Testis (tissue), 2 donors: ENCODE data around the gene AHCYL2.

ENCODE experiments used
- POLR2A ChIP-seq: fragments of 450-650 bp; IDR thresholded peaks from one replicate; pipeline ENCODE4 v1.6.1; 2017; ENCODE audit warnings: antibody characterized with exemption, mild to moderate bottlenecking, moderate library complexity
- TF ChIP-seq, protein P1 (sequence below), 3 experiments: fragments of 450-650 bp in 2 of 3; fragments of 200-600 bp in 1 of 3; sonication (generic) in 1 of 3; IDR thresholded peaks; one replicate each; pipeline ENCODE4 v1.5.1; 2016 to 2019; ENCODE audit warnings: antibody characterized with exemption in 3 of 3, mild to moderate bottlenecking in 2 of 3, moderate library complexity in 1 of 3

DNA sequence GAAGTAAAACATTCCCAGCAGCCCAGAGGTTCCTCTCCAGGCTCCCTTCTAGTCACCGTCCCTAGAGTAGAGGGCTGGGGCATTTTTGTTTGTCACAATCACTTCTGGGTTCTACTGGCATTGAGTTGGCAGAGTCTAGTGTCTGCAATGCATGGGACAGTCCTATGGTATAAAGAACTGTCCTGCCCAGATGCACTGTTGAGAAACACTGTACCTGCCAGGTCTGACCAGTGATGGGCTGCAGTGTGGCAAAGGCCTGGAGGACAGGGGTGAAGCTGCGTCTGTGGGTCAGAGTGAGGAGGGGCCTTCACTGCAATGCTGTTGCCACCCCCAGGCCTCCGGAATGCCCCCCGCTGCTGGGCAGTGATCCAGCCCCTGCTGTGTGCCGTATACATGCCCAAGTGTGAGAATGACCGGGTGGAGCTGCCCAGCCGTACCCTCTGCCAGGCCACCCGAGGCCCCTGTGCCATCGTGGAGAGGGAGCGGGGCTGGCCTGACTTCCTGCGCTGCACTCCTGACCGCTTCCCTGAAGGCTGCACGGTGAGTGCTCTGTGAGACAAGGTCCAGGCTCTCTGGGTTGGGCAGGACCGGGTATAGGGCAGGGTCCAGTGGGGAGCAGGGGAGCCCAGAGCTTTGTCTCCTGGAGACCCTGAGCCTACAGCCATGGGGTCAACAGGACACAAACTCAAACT lies 21.6 kb upstream of the AHCYL2 start:
- TF ChIP-seq, protein P1, sequence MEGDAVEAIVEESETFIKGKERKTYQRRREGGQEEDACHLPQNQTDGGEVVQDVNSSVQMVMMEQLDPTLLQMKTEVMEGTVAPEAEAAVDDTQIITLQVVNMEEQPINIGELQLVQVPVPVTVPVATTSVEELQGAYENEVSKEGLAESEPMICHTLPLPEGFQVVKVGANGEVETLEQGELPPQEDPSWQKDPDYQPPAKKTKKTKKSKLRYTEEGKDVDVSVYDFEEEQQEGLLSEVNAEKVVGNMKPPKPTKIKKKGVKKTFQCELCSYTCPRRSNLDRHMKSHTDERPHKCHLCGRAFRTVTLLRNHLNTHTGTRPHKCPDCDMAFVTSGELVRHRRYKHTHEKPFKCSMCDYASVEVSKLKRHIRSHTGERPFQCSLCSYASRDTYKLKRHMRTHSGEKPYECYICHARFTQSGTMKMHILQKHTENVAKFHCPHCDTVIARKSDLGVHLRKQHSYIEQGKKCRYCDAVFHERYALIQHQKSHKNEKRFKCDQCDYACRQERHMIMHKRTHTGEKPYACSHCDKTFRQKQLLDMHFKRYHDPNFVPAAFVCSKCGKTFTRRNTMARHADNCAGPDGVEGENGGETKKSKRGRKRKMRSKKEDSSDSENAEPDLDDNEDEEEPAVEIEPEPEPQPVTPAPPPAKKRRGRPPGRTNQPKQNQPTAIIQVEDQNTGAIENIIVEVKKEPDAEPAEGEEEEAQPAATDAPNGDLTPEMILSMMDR (IDR thresholded peaks at IDR 0.05): no peak
- TF ChIP-seq POLR2A: no peak
